Endothelial cell of hepatic sinusoid (primary cell): ENCODE results near the gene ZSCAN22.
"Not testable (repeated sequence)": the region's sequence is repeated elsewhere in the genome, so short reads cannot be mapped to it uniquely, and the experiment has no call there.

ENCODE experiments used
- in situ Hi-C: cut with HindIII; loops from 2 replicates; pipeline ENCODE4 v1.10.0; 2017; ENCODE audit warnings: low sequenced_read_pairs

Gene ZSCAN22

DNA sequence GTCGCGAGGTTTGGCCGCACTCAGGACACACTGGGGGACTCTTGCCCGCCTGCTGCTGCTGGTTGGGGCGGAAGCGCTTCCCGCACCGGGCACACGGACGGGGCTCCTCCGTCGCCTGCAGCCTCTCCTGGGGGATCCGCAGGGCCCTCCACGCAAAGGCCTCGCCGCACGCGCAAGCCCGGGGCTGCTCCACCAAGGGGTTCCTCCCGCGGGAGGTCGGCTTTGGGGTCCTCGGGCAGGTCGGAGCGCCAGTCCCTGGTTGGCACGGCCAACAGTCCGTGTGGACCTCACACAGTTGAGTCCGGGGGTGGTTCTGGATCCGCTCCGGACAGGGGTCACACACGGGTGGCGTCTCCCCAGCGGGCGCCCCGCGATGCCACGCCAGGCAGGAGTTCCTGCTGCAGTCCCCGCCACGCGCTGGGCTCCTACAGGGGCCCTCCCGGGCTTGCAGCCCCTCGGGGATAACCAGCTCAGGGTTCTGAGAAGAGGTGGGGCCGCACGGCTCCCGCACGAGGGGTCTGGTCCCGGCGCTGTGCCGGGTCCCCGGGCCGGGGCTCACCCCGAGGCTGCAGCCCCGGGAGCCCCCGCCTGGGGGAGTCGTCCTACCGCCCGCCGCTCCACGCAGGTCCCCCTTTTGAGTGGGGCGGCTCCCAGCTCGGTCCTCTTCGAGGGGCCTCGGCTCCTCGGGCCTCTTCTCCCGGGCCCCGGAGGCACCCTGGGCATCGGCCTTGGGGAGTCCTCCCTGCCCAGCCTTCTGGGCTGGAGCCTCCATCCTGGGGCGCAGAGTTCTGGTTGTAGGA is 42.0 kb downstream of the ZSCAN22 start:
- in situ Hi-C loops, result no loop called here

DNA sequence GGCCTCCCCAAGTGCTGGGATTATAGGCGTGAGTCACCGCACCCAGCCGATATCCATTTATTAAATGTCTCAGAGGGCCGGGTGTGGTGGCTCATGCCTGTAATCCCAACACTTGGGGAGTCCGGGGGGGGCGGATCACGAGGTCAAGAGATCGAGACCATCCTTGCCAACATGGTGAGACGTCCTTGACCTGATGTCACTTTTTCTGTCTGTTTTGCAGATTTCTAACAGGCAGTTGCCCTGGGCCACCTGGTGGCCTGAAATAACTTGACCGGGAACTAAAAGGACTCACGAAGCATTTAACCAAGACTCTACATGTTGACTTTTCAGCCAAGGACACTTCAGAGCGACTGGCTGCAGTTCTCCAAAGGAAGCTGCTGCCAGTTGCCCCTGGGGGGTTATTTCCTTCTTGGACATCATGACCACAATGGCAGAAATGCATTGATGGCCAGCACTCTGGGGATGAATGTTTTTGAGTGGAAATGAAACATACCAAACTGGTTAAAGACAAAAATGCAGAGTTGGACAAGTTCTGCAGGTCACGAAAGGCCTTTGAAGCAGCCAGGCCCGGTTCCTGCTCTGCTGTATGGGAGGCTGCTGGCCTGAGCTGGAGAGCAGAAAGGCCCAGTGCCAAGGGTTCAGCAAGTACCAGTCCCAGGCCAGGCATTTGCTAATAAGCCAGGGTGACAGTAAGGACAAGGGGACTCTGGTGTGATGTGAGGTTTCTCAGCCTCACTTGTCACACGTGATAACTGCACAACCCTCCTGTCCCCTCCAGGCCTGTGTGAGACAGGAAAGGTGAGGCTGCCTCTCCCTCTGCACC is 45.7 kb downstream of the ZSCAN22 start:
- in situ Hi-C loops, result no loop called here

DNA sequence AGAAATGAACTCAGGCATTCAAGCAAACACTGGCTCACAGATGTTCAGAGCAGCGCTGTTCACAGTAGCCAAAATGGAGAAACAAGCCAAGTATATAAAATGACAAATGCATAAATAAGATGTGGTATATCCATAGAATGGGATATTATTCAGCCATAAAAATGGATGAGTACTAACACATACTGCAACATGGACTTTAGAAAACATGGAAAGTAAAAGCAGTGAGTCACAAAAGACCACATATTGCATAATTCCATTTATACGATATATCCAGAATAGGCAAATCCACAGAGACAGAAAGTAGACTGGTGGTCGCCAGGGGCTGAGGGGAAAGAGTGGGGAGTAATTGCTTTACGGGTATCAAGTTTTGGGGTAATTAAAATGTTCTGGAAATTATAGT is 47.4 kb downstream of the ZSCAN22 start:
- in situ Hi-C loops, result no loop called here

DNA sequence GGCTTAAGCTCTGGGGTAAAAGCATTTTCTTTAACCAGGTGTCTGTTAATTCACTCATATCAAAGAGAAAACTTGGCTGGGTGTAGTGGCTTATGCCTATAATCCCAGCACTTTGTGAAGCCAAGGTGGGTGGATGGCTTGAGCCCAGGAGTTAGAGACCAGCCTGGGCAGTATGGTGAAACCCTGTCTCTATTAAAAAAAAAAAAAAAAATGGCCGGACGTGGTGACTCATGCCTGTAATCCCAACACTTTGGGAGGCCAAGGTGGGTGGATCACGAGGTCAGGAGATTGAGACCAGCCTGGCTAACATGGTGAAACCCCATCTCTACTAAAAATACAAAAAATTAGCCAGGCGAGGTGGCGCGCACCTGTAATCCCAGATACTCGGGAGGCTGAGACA is 49.9 kb downstream of the ZSCAN22 start:
- in situ Hi-C loops, result not testable (repeated sequence)

DNA sequence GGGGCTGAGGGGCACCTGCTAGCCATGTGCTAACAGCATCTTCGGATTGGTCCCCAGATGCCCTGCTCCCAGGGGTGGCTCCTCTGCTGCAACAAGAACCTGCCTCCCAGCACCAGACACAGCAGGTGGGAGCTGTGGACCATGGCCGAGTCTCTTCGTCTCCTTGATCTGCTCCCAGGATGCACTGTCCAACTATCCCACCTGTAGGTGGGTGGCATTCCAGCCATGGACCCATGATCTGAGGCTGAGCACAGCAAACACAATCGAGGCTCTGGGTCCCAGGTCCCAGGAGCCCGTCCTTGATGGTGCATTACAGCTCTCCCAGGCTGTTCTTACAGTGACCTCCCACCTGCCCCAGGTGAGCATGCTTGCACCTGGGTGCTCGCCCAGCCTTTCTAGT is 52.5 kb downstream of the ZSCAN22 start:
- in situ Hi-C loops, result no loop called here

DNA sequence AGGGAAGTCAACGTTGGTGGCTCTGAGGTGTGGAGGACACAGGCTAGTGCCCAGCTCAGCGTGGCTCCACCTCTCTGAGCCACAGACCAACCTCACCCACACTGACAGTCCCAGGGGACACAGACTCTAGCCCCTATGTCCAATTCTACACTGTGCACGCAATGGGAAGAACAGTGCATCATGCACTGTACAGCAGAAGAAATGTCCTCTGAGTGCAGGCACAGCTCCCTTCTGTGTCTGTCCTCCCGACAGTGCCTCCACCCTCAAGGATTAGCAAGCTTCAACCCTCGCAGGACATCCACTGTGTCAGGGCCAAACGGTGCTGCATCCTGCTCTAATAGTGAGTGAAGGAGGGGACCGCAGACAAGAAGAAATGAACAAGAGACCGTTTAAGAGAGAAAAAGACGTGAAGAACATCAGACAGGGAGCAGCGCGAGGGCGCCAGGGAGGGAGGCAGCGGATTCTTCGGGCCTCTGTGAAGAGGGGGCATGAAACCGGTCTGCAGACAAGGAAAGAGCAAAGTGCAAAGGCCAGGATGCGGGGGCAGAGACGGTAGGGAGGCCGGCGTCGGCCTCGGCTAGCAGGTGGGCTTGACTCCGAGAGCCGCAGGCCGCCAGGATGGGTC is 53.4 kb downstream of the ZSCAN22 start:
- in situ Hi-C loops, result loop anchor here (5.0 kb wide), 1 partner anchor 77 kb away; no protein-coding TSS in a partner anchor

DNA sequence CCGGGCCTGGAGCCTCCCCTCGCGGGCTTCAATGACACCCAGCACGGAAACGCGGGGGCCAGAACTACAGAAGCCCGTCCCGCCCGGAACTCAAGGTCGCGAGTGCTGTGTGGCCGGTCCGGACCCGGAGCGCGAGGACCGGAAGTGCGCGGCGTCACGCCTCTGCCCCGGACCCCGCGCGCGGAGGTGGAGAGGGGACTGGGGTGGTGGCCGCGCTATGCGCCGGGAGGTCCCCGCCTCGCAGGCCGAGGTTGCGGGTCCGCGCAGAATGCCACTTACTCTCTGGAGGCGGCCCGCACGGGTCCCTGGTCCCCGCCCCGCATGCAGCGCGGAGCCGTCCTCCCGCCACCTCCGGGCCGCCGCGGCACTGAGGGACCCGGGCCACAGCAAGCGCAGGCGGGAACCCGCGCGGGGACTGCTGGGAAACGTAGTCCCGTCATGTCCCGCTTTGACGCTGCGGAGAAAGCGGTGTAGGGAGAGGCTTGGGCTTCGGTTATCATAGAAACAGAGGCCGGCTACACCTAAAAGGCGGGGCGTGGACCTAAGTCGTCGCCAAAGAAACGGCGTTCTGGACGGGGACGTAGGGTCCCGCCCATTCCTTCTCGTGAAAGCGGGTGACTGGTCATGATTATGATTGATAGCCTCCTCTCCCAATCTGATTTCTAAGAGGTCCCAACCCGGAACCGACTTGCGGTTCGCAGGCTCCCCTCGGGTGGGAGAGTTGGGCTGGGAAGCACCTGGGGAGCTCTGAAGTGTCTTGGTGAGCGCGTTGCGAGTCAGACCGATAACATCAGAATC is 54.1 kb downstream of the ZSCAN22 start, which contains the start of gene ZNF837:
TSS of gene ZNF837 (minus strand) at position 369 of the 798 bp plus-strand sequence. CDS start 11,698 bp downstream, outside the sequence.
- in situ Hi-C loops, result loop anchor here (5.0 kb wide), 1 partner anchor 76 kb away; no protein-coding TSS in a partner anchor

DNA sequence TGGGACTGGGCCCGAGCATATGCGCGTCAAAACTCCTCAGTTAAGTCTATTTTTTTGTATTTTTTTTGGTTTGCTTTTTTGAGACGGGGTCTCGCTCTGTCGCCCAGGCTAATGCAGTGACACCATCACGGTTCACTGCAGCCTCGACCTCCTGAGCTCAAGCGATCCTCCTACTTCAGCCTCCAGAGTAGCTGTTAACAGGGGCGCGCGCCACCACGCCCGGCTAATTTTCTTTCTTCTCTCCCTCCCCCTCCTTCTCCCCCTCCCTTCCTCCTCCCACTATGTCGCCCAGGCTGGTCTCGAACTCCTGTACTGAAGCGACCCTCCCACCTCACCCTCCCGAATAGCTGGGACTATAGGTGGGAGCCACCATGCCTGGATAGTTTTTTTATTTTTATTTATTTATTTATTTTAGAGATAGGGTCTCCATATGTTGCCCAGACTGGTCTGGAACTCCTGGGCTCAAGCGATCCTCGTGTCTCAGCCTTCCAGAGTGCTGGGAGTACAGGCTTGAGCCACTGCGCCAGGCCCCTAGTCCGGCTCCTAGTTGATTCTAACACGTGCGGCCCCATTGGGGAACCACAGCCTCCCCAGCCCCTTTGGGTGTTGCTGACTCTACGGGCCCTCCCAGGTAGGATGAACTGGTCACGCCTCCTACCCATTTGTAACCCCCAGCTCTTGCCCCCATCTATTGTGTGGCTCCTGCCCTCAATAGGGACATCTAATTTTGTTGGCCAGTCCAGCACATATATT is 54.8 kb downstream of the ZSCAN22 start:
- in situ Hi-C loops, result loop anchor here (5.0 kb wide), 1 partner anchor 76 kb away; no protein-coding TSS in a partner anchor

DNA sequence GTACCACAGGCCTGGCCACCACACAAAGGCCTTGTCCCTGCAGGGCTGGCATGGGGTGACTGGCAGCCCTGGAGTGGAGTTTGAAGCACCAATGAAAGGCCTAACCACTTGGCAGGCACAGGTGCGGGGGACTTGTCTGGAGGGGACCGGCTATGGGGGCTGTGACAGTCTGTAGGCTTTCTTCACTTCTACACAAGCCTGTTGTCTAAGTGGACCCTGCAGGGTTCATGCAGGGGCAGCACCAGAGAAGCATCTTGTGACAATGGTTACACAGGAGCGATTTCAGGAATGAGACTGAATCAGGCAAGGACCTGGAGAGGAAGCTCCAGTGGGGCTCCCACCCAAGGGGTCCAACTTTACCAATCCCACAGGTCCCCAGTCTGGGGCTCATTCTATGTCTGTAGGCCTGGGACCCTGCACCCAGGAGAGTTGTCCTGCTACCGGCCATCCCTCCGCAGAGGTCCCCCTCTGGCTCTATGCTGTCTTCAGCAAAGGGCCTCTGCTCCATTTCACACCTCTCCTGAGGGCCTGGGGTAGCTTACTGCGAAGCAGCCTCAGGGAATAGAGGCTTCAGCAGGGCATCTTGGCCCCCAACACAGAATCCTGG is 56.3 kb downstream of the ZSCAN22 start:
- in situ Hi-C loops, result loop anchor here (5.0 kb wide), 1 partner anchor 74 kb away; no protein-coding TSS in a partner anchor

DNA sequence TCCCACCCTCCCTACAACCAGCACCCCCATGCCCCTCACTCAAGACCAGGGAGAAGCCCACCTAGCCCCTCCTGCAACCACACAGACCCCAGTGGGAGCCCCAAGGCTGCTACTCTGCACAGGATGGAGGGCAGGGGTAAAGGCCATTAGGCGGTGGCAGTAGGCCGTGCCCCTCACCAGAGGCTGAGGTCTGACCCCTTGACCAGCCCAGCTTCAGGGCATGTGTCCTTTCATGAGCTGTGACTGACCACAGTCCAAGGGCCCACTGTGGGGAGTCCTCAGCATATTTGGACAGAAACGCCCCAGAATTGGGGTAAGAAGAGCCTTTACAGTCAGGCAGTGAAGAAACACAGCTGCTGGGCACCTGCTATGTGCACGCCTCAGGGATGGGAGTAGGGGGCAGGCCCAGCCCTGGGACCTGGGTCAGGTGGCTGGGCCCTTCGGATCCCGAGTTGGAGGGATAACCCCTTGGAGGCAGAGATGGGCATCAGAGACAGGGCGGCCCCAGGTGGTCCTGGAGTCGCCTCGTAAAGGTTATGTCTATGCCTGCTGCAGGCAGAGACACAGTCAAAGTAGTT is 58.6 kb downstream of the ZSCAN22 start:
- in situ Hi-C loops, result no loop called here

DNA sequence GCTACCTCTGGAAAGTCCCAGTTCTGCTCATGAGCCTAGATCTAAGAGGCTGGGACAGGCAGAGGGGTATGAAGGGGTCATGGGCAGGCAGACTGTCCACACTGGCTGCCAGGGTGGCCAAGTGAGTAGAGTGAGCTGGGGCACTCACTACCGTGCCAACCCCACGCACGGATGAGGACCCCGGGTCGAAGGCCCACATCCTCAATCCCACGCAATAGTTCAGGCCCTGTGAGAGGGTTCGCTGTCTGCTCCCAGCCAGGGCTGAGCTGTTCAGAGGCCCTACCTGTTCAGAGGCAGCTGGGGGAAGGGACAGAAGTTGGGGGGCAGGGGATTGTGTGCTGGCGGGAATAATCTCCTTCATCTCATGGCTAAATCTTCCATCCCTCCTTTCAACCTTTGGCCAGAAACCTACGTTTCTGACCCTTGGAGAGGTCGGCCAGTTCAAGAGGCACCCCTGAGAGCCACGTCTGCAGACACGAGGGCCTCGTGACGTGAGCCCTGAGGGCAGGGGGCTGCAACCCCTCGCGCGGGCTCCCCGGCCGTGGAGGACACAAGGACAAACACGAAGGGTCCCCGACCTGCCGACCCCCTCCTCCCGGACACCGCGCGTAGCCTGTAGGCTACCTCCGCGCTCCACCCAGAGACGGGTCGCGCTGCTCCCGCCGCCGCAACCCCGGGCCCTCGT is 59.2 kb downstream of the ZSCAN22 start:
- in situ Hi-C loops, result no loop called here

DNA sequence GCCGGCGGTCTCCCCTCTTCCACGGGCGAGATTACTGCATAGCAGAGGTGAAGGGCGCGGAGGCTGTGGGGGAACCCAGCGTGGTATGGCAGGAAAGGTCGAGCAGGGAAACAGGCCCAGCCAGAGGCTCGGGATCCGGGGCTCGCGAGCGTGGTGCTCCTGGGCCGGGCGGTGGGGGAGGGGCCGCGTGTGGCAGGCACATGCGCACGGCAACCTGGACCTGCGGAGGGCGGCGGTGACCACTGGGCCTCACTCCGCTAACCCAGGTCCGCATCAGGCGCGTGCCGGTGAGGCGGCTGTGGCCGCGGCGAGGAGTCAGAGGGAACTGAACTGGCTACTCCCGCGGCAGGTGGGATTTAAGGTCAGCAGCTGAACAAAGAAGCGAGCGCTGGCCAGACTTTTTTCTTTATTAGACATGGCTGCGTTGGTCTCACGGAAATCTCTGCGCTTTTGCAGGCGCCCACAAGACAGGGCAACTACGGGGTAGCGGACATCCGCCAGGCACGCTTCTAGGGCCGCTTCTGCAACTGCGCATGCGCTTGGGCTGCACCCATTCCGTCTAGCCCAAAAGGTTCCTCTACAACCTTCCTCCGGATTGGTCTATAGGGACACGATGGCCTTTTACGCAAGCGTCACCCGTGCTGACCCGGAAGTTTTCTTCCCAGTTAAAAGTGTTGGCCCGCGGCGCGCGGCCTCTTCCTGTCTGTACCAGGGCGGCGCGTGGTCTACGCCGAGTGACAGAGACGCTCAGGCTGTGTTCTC is 60.0 kb downstream of the ZSCAN22 start, which contains the start of gene RPS5:
TSS of gene RPS5 (plus strand) at position 694 of the 762 bp plus-strand sequence. CDS start 869 bp downstream, outside the sequence.
- in situ Hi-C loops, result no loop called here

DNA sequence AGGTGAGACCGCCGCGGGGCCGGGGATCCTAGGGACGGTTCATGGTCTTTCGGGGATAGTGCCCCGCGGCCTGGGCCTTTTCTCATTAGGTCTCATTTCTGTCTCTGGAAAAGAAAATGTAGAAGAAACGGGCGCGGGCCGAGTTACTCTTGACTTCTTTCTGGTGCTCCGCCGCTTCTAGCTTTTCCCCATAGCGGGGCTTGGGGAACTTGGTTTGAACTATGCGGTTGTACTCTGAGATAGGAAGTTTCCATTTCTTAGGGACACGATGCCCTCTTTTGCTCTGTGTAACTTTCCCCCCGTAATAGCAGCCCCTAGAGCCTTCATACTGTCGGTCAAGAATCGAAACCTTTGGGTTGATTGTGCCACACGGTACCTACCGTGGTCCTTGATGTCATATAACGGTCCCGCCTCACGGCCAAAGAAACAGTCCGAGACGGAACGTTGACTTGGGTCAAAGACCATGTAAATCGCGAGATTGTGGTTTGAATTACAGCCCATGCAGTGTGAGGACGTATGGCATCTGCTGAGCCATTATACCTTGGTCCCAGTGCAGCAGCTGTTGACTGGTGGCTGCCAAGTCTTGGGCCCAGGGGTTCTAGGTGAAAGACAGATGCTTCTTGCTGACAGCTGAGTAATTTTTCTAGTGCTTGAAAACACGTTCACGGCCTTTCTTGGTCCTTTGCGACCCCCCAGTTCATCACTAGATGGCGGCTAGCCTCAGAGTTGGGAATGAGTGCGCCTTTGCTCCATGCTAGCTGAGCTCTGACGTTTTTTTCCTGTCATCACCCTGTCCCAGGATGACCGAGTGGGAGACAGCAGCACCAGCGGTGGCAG is 60.8 kb downstream of the ZSCAN22 start:
- in situ Hi-C loops, result no loop called here

DNA sequence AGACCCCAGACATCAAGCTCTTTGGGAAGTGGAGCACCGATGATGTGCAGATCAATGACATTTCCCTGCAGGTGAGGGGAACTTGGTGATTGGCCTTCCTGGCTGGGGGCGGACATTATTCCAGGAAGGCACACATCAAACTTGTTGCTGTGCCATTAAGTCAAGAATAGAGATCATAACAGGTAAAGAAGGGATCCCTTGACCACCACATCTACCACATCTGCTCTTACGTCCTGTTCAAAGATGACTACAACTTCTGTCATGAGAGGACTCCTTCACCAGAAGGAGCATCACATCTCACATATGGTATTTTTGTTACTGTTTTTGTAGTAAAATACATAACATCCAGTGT is 61.4 kb downstream of the ZSCAN22 start:
- in situ Hi-C loops, result no loop called here
